Stimulated activated CD8-positive, alpha-beta memory T cell treated with anti-CD3 and anti-CD28 coated beads, Interleukin-15, amount 100 ng/mL, for 24 hours (primary cell): ENCODE data around the gene TBX3.

Experiments used
- DNase-seq: peaks from one replicate; pipeline ENCODE4 v3.0.0-alpha.2; 2020; ENCODE audit warnings: low read depth

TBX3 gene

DNA sequence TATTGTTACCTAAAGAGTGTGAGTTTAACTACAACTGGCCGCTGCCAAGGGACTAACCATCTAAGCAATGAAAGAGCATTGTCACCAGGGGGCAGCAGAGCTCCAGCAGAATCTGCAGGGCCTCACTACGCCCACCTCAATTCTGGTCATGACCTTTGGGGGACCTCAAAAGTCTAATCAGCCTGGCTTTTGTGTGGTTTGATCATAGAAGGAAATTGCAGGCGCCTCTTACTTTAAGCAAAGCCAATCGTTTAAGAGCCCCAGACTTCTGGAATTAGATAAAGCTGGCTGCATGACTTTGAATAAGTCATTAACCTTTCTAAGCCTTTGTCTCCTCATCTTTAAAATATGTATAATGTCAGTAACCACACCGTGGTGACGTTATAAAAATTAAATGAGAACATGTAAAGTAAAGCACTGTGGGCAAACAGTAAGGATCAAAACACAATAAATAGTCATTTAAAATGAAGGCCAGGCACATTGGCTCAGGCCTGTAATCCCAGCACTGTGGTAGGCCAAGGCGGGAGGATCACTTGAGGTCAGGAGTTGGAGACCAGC, 58.6 kb downstream of the TBX3 start:
- DNase-seq = peak; percentile 0

DNA sequence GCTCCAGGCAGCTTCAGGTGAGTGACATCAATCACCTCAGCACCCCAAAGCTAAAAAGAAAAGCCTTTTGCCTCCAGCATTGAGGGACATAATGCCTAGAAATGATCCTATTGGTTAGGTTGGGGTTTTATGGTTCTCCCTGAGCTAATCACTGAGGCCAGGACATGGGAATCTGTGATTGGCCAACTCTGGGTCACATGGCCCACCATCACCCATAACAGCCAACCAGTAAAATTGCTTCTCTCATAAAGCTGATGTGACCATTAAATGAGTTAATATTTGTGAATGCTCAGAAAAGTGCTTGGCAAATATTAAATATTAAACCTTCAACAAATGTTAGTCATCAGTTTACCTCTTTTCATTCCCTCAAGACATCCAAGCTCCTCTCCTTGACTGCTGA, 60.2 kb downstream of the TBX3 start:
- no peak for DNase-seq
